ENCODE measurements around the gene TP53TG3D.
"Not testable (repeated sequence)": the region's sequence is repeated elsewhere in the genome, so short reads cannot be mapped to it uniquely, and the experiment has no call there.

Gene TP53TG3D

DNA sequence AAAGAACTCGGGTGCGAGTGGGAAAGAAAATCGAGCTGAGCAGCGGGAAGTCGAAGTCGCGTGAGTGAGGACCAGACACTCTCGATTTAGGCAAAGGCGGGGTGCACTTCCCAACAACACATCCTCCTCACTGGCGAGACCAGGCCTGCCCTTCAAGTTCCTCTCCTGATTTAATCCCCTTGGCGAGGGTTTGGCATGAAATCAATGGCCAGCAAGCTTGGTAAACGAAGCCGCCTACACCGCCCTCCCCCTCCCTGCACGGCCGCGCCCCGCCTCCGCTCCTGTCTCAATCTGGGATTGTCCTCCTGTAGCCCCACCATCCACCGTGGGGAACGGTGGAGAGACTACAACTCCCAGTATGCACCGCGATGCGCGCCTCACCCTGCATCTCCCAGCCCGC lies at the start of gene TP53TG3D:
TSS of gene TP53TG3D (plus strand) at position 301 of the 400 bp plus-strand sequence. CDS start at position 369, 68 bp downstream.
- not testable (repeated sequence) for H3K9ac ChIP-seq (ENCODE audit: low read length); H3K36me3 ChIP-seq (ENCODE audit: insufficient read depth, low read length); H3K9me3 ChIP-seq (ENCODE audit: low read length); H3K4me3 ChIP-seq (ENCODE audit: low read depth in 1 of 2, low read length in 2 of 2); H3K4me1 ChIP-seq (ENCODE audit: insufficient read depth, low read length); H3K27me3 ChIP-seq (ENCODE audit: control insufficient read depth in 1 of 2, insufficient read depth in 2 of 2, low read length in 2 of 2); H3K27ac ChIP-seq (ENCODE audit: low read depth, low read length)

GRCh38 chr16:32253507-32253906 lies 421 bp downstream of the TP53TG3D start:
- H3K9ac ChIP-seq (ENCODE audit: low read length); H3K27me3 ChIP-seq (ENCODE audit: control insufficient read depth in 1 of 2, insufficient read depth in 2 of 2, low read length in 2 of 2); H3K27ac ChIP-seq (ENCODE audit: low read depth, low read length); H3K36me3 ChIP-seq (ENCODE audit: insufficient read depth, low read length); H3K9me3 ChIP-seq (ENCODE audit: low read length); H3K4me1 ChIP-seq (ENCODE audit: insufficient read depth, low read length); H3K4me3 ChIP-seq (ENCODE audit: low read depth in 1 of 2, low read length in 2 of 2): not testable (repeated sequence)

- H3K36me3 ChIP-seq (ENCODE audit: insufficient read depth, low read length); H3K9ac ChIP-seq (ENCODE audit: low read length); H3K27me3 ChIP-seq (ENCODE audit: control insufficient read depth in 1 of 2, insufficient read depth in 2 of 2, low read length in 2 of 2); H3K4me3 ChIP-seq (ENCODE audit: low read depth in 1 of 2, low read length in 2 of 2); H3K4me1 ChIP-seq (ENCODE audit: insufficient read depth, low read length); H3K9me3 ChIP-seq (ENCODE audit: low read length); H3K27ac ChIP-seq (ENCODE audit: low read depth, low read length): not testable (repeated sequence)
These were observed 8.4 kb downstream of the TP53TG3D start for GRCh38 chr16:32261526-32261925.

- H3K4me3 ChIP-seq (ENCODE audit: low read depth in 1 of 2, low read length in 2 of 2); H3K9ac ChIP-seq (ENCODE audit: low read length); H3K36me3 ChIP-seq (ENCODE audit: insufficient read depth, low read length); H3K27me3 ChIP-seq (ENCODE audit: control insufficient read depth in 1 of 2, insufficient read depth in 2 of 2, low read length in 2 of 2); H3K9me3 ChIP-seq (ENCODE audit: low read length); H3K4me1 ChIP-seq (ENCODE audit: insufficient read depth, low read length); H3K27ac ChIP-seq (ENCODE audit: low read depth, low read length): not testable (repeated sequence)
These were observed 10.5 kb downstream of the TP53TG3D start for GRCh38 chr16:32263552-32263951.

- not testable (repeated sequence) for H3K27me3 ChIP-seq (ENCODE audit: control insufficient read depth in 1 of 2, insufficient read depth in 2 of 2, low read length in 2 of 2); H3K4me1 ChIP-seq (ENCODE audit: insufficient read depth, low read length); H3K9ac ChIP-seq (ENCODE audit: low read length); H3K27ac ChIP-seq (ENCODE audit: low read depth, low read length); H3K36me3 ChIP-seq (ENCODE audit: insufficient read depth, low read length); H3K4me3 ChIP-seq (ENCODE audit: low read depth in 1 of 2, low read length in 2 of 2); H3K9me3 ChIP-seq (ENCODE audit: low read length)
These were observed 28.8 kb downstream of the TP53TG3D start for GRCh38 chr16:32281910-32282309.

DNA sequence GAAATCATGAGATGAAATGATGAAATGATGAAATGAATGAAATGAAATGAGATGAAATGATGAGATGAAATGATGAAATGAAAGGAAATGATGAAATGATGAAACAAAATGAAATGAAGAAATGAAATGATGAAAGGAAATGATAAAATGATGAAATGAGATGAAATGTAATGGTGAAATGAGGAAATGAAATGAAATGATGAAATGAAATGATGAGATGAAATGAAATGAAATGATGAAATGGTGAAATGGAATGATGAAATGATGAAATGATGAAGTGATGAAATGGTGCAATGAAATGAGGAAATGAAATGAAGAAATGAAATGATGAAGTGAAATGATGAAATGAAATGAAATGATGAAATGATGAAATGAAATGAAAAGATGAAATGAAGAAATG lies 29.9 kb downstream of the TP53TG3D start:
- H3K9ac ChIP-seq (ENCODE audit: low read length); H3K9me3 ChIP-seq (ENCODE audit: low read length); H3K4me1 ChIP-seq (ENCODE audit: insufficient read depth, low read length); H3K27ac ChIP-seq (ENCODE audit: low read depth, low read length); H3K4me3 ChIP-seq (ENCODE audit: low read depth in 1 of 2, low read length in 2 of 2); H3K27me3 ChIP-seq (ENCODE audit: control insufficient read depth in 1 of 2, insufficient read depth in 2 of 2, low read length in 2 of 2); H3K36me3 ChIP-seq (ENCODE audit: insufficient read depth, low read length): not testable (repeated sequence)

DNA sequence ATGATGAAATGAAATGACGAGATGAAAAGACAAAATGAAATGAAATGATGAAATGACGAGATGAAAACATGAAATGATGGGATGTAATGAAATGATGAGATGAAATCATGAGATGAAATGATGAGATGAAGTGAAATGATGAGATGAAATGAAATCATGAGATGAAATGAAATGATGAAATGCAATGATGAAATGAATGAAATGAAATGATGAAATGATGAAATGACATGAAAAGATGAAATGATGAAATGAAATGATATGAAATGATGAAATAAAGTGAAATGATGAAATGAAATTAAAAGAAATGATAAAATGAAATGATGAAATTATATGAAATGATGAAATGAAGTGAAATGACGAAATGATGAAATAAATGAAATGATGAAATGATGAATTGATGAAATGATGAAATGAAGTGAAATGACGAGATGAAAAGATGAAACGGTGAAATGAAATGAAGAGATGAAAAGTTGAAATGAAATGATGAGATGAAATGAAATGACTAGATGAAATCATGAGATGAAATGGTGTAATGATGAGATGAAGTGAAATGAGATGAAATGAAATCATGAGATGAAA lies 30.9 kb downstream of the TP53TG3D start:
- not testable (repeated sequence) for H3K4me1 ChIP-seq (ENCODE audit: insufficient read depth, low read length); H3K36me3 ChIP-seq (ENCODE audit: insufficient read depth, low read length); H3K9me3 ChIP-seq (ENCODE audit: low read length); H3K4me3 ChIP-seq (ENCODE audit: low read depth in 1 of 2, low read length in 2 of 2); H3K27ac ChIP-seq (ENCODE audit: low read depth, low read length); H3K9ac ChIP-seq (ENCODE audit: low read length); H3K27me3 ChIP-seq (ENCODE audit: control insufficient read depth in 1 of 2, insufficient read depth in 2 of 2, low read length in 2 of 2)

DNA sequence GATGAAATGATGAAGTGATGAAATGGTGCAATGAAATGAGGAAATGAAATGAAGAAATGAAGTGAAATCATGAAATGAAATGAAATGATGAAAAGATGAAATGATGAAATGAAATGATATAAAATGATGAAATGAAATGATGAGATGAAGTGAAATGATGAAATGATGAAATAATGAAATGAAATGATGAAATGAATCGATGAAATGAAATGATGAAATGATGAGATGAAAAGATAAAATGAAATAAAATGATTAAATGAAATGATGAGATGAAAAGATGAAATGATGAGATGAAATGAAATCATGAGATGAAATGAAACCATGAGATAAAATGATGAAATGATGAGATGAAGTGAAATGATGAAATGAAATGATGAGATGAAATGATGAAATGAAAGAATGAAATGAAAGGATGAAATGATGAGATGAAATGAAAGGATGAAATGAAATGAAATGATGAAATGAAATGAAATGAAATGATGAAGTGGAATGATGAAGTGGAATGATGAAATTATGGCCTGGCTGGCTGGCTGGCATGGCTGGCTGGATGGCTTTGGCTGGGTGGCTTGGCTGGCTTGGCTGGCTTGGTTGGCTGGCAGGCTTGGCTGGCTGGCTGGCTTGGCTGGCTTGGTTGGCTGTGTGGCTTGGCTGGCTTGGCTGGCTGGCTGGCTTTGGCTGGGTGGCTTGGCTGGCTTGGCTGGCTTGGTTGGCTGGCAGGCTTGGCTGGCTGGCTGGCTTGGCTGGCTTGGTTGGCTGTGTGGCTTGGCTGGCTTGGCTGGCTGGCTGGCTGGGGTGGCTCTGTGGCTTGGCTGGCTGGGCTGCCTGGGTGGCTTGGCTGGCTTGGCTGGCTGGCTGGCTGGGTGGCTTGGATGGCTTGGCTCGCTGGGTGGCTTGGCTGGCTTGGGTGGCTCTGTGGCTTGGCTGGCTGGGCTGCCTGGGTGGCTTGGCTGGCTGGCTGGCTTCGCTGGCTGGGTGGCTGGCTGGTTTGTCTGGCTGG lies 32.0 kb downstream of the TP53TG3D start:
- H3K27me3 ChIP-seq (ENCODE audit: control insufficient read depth in 1 of 2, insufficient read depth in 2 of 2, low read length in 2 of 2); H3K36me3 ChIP-seq (ENCODE audit: insufficient read depth, low read length); H3K27ac ChIP-seq (ENCODE audit: low read depth, low read length); H3K9me3 ChIP-seq (ENCODE audit: low read length); H3K9ac ChIP-seq (ENCODE audit: low read length); H3K4me1 ChIP-seq (ENCODE audit: insufficient read depth, low read length); H3K4me3 ChIP-seq (ENCODE audit: low read depth in 1 of 2, low read length in 2 of 2): not testable (repeated sequence)

- not testable (repeated sequence) for H3K4me1 ChIP-seq (ENCODE audit: insufficient read depth, low read length); H3K9ac ChIP-seq (ENCODE audit: low read length); H3K9me3 ChIP-seq (ENCODE audit: low read length); H3K27ac ChIP-seq (ENCODE audit: low read depth, low read length); H3K36me3 ChIP-seq (ENCODE audit: insufficient read depth, low read length); H3K4me3 ChIP-seq (ENCODE audit: low read depth in 1 of 2, low read length in 2 of 2); H3K27me3 ChIP-seq (ENCODE audit: control insufficient read depth in 1 of 2, insufficient read depth in 2 of 2, low read length in 2 of 2)
These were observed 33.1 kb downstream of the TP53TG3D start for GRCh38 chr16:32286193-32286592.

GRCh38 chr16:32287743-32288142 lies 34.7 kb downstream of the TP53TG3D start:
- H3K4me3 ChIP-seq (ENCODE audit: low read depth in 1 of 2, low read length in 2 of 2); H3K9me3 ChIP-seq (ENCODE audit: low read length); H3K27ac ChIP-seq (ENCODE audit: low read depth, low read length); H3K27me3 ChIP-seq (ENCODE audit: control insufficient read depth in 1 of 2, insufficient read depth in 2 of 2, low read length in 2 of 2); H3K4me1 ChIP-seq (ENCODE audit: insufficient read depth, low read length); H3K9ac ChIP-seq (ENCODE audit: low read length); H3K36me3 ChIP-seq (ENCODE audit: insufficient read depth, low read length): not testable (repeated sequence)

DNA sequence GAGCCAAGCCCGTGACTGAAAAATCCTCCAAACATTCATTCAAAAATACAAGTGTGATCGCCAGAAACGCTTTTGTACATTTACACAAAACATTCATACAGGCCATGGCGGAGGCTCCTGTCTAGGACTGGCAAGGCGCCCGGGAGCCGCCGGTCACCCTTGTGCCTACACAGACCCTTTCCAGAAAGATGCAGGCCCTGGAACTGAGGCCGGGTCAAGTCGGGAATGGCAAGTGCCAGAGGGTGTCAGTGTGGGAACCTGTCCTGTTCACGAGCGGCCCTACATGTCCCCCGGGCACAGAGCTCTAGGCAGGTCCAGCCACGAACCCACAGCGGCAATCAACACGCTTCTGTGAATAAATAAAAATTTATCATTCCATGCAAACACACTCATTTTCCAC lies 36.1 kb downstream of the TP53TG3D start:
- H3K4me3 ChIP-seq (ENCODE audit: low read depth in 1 of 2, low read length in 2 of 2); H3K36me3 ChIP-seq (ENCODE audit: insufficient read depth, low read length); H3K4me1 ChIP-seq (ENCODE audit: insufficient read depth, low read length); H3K9ac ChIP-seq (ENCODE audit: low read length); H3K27me3 ChIP-seq (ENCODE audit: control insufficient read depth in 1 of 2, insufficient read depth in 2 of 2, low read length in 2 of 2); H3K9me3 ChIP-seq (ENCODE audit: low read length); H3K27ac ChIP-seq (ENCODE audit: low read depth, low read length): not testable (repeated sequence)

DNA sequence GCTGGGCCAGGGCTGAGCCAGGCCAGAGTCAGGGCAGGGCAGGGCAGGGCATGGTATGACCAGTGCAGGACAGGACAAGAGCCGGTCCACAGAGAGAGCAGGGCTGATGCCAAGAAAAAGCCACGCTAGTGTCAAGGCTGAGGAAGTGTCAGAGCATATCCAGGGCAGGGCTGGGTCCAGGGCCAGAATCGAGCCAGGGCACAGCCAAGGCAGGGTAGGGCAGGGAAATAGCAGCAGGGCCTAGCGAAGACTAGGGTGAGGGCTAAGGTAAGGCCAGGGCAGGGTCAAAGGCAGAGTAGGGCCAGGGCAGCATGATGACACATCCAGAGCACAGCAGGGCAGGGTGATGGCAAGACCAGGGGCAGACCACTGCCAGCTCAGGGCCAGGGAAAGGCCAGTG lies 49.7 kb downstream of the TP53TG3D start:
- H3K27me3 ChIP-seq (ENCODE audit: control insufficient read depth in 1 of 2, insufficient read depth in 2 of 2, low read length in 2 of 2); H3K36me3 ChIP-seq (ENCODE audit: insufficient read depth, low read length); H3K4me3 ChIP-seq (ENCODE audit: low read depth in 1 of 2, low read length in 2 of 2); H3K9me3 ChIP-seq (ENCODE audit: low read length); H3K4me1 ChIP-seq (ENCODE audit: insufficient read depth, low read length); H3K9ac ChIP-seq (ENCODE audit: low read length); H3K27ac ChIP-seq (ENCODE audit: low read depth, low read length): not testable (repeated sequence)
